SU-DHL-6 (cell line): ENCODE data around the gene PDE6C.

Source experiments
- EZH2phosphoT487 ChIP-seq: fragments of 200-600 bp; sonication (generic), shearing (Covaris generic); conservative IDR thresholded peaks from 2 replicates; pipeline ENCODE4 v1.6.1; 2018; ENCODE audit warnings: mild to moderate bottlenecking, antibody characterized with exemption, low read length, moderate library complexity, mixed read lengths
- TF ChIP-seq, protein P1 (sequence below): fragments of 200-600 bp; sonication (generic); IDR thresholded peaks from one replicate; pipeline ENCODE4 v1.5.1; 2017; ENCODE audit warnings: antibody characterized with exemption, mild to moderate bottlenecking, low read length, moderate library complexity; ENCODE audit not compliant: insufficient read depth, poor library complexity, severe bottlenecking

DNA sequence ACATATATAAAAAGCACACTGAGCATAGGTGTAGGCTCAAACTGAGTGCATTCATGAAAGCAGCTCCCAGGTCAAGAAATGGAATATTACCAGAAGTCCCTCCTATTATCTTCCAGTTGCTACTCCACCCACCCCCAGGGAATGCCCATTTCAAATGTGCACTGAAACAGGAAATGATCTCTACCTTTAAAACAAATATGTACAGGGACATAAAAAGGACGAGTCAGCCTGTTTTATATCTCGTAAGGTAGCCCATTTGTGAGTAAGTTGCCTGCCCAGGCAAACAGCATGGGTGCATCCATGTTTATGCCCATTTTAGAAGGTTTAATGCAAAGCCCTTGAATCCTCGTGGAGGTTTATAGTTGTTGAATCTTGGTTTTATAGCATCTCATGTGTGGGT is 35.4 kb upstream of the PDE6C start:
- TF ChIP-seq, protein P1, sequence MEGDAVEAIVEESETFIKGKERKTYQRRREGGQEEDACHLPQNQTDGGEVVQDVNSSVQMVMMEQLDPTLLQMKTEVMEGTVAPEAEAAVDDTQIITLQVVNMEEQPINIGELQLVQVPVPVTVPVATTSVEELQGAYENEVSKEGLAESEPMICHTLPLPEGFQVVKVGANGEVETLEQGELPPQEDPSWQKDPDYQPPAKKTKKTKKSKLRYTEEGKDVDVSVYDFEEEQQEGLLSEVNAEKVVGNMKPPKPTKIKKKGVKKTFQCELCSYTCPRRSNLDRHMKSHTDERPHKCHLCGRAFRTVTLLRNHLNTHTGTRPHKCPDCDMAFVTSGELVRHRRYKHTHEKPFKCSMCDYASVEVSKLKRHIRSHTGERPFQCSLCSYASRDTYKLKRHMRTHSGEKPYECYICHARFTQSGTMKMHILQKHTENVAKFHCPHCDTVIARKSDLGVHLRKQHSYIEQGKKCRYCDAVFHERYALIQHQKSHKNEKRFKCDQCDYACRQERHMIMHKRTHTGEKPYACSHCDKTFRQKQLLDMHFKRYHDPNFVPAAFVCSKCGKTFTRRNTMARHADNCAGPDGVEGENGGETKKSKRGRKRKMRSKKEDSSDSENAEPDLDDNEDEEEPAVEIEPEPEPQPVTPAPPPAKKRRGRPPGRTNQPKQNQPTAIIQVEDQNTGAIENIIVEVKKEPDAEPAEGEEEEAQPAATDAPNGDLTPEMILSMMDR: no peak
- no peak for TF ChIP-seq EZH2phosphoT487
